DOHH2 (cell line): ENCODE results near the gene GFAP.

ENCODE experiments used
- H3F3A ChIP-seq: fragments of 200-600 bp; sonication (generic), shearing (Covaris generic); 2 replicates; pipeline ENCODE4 v1.6.0; 2016; ENCODE audit warnings: antibody characterized with exemption, mild to moderate bottlenecking; ENCODE audit not compliant: control insufficient read depth, insufficient read depth
- H3K27ac ChIP-seq: fragments of 200-600 bp; sonication (generic); 2 replicates; pipeline ENCODE4 v1.5.1; 2014; ENCODE audit warnings: low read depth, mild to moderate bottlenecking, low read length, moderate library complexity
- H3K27me3 ChIP-seq: fragments of 200-600 bp; sonication (generic); 2 replicates; pipeline ENCODE4 v1.6.1; 2014; ENCODE audit warnings: mild to moderate bottlenecking, low read length, mixed read lengths; ENCODE audit not compliant: control insufficient read depth
- H3K36me3 ChIP-seq: fragments of 200-600 bp; sonication (generic); 2 replicates; pipeline ENCODE4 v1.6.1; 2014; ENCODE audit warnings: mild to moderate bottlenecking, low read length, moderate library complexity, mixed read lengths; ENCODE audit not compliant: control insufficient read depth
- H3K4me1 ChIP-seq: fragments of 200-600 bp; sonication (generic); 2 replicates; pipeline ENCODE4 v1.6.1; 2014; ENCODE audit warnings: mild to moderate bottlenecking, low read length, mixed read lengths; ENCODE audit not compliant: control insufficient read depth
- H3K4me2 ChIP-seq: fragments of 200-600 bp; sonication (generic); 2 replicates; pipeline ENCODE4 v1.6.0; 2014; ENCODE audit warnings: mild to moderate bottlenecking, low read length, moderate library complexity
- H3K4me3 ChIP-seq: fragments of 200-600 bp; sonication (generic); 2 replicates; pipeline ENCODE4 v1.5.1; 2014; ENCODE audit warnings: mild to moderate bottlenecking, low read length, mixed read lengths
- H3K79me2 ChIP-seq: fragments of 200-600 bp; sonication (generic); 2 replicates; pipeline ENCODE4 v1.6.1; 2014; ENCODE audit warnings: mild to moderate bottlenecking, low read length, mixed read lengths; ENCODE audit not compliant: control insufficient read depth
- H3K9me2 ChIP-seq: fragments of 200-600 bp; sonication (generic); replicated peaks from 2 replicates; pipeline ENCODE4 v1.6.1; 2014; ENCODE audit warnings: mild to moderate bottlenecking, low read length, mixed read lengths; ENCODE audit not compliant: control insufficient read depth
- H3K9me3 ChIP-seq: fragments of 200-600 bp; sonication (generic); 2 replicates; pipeline ENCODE4 v1.6.1; 2014; ENCODE audit warnings: antibody characterized with exemption, low read length, mixed read lengths; ENCODE audit not compliant: control insufficient read depth, insufficient read depth
- H4K20me1 ChIP-seq: fragments of 200-600 bp; sonication (generic); 2 replicates; pipeline ENCODE4 v1.6.0; 2014; ENCODE audit warnings: low read depth, mild to moderate bottlenecking, antibody characterized with exemption, low read length, moderate library complexity; ENCODE audit not compliant: control insufficient read depth, insufficient read depth
- CTCF ChIP-seq: fragments of 200-600 bp; sonication (generic); IDR thresholded peaks from one replicate; pipeline ENCODE4 v1.5.1; 2014; ENCODE audit warnings: antibody characterized with exemption, mild to moderate bottlenecking, low read depth, low read length; ENCODE audit not compliant: poor library complexity, severe bottlenecking
- EZH2phosphoT487 ChIP-seq: fragments of 200-600 bp; sonication (generic); IDR thresholded peaks from 2 replicates; pipeline ENCODE4 v1.6.1; 2017; ENCODE audit warnings: borderline replicate concordance, mild to moderate bottlenecking, antibody characterized with exemption, low read length, moderate library complexity, mixed read lengths

Gene GFAP

DNA sequence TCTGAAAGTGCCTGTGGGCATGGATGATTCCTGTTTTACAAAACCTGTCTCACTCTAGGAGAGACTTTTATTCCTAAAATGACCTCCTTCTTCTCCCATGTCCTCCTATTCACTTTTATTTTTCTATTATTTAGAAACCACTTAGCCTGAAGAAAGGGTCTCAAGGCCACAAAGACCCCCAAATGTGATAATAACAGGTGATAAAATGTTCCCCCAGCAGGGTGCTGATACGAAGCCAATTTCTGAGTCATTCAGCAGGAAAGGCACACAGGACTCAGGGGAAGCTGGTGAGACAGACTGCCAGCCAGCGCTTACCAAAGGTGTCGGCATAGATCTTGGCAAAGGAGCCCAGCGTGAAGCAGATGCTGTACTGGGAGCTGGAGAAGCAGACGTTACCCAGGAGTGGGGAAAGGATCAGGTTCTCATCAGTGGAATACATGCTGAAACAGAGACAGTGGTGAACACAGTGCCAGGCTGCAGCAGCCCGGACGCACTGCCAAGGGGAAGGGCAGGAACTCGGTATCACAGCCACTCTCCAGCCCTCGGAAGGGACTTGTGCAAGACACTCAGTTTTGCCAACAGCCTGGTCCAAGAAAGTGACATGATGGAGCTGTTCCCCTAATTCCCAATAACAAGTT is 43.0 kb downstream of the GFAP start:
- Histone ChIP-seq H3K4me1 (no peaks in the 10 kb centered on the region), H3K36me3 (peaks cover 83% of the 10 kb centered on the region), H4K20me1 (no peaks in the 10 kb centered on the region), H3K4me2 (no peak overlapping the region), H3K79me2 (no peaks in the 10 kb centered on the region), H3K27ac (no peak overlapping the region), H3K4me3 (no peak overlapping the region), H3K9me2 (no peaks in the 10 kb centered on the region), H3K27me3 (no peaks in the 10 kb centered on the region), H3F3A (no peaks in the 10 kb centered on the region), H3K9me3 (no peaks in the 10 kb centered on the region)
- TF ChIP-seq CTCF, result no peak
- TF ChIP-seq EZH2phosphoT487, result no peak

DNA sequence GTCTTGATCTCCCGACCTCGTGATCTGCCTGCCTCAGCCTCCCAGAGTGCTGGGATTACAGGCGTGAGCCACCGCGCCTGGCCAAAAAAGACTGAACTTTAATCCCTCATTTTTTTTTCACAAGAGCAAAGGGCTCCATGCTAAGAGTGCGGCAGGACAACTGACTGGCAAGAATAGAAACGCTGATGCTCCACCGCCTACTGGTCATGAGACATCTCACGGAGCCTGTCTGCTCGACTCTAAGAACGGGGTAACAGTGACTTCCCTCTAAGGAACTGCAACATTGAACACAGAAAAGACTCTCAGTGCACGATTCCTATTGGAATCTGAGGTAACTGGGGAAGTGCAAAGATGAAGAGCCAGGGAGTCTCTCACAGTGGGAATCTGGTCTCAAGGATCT is 43.7 kb downstream of the GFAP start:
- peaks cover 3% of the 10 kb centered on the region; the same call in 1 of the 2 replicates for H3F3A ChIP-seq
- no peak overlapping the region for H3K4me2 ChIP-seq
- H3K4me3 ChIP-seq, result no peak overlapping the region
- peaks cover 83% of the 10 kb centered on the region for H3K36me3 ChIP-seq
- no peaks in the 10 kb centered on the region for H3K9me2 ChIP-seq
- H3K27ac ChIP-seq, result no peak overlapping the region
- no peak for TF ChIP-seq EZH2phosphoT487
- no peak for TF ChIP-seq CTCF
- H3K79me2 ChIP-seq, result no peaks in the 10 kb centered on the region
- no peaks in the 10 kb centered on the region for H3K9me3 ChIP-seq
- H3K27me3 ChIP-seq, result no peaks in the 10 kb centered on the region
- no peaks in the 10 kb centered on the region for H3K4me1 ChIP-seq
- H4K20me1 ChIP-seq, result no peaks in the 10 kb centered on the region

GRCh38 chr17:44867841-44868240 is 47.5 kb downstream of the GFAP start:
- Histone ChIP-seq H3K9me3 (no peaks in the 10 kb centered on the region), H3K79me2 (no peaks in the 10 kb centered on the region), H3K9me2 (no peaks in the 10 kb centered on the region), H3K4me1 (no peaks in the 10 kb centered on the region), H3K4me3 (no peak overlapping the region), H3F3A (peaks cover 7% of the 10 kb centered on the region; the same call in 1 of the 2 replicates), H3K27ac (no peak overlapping the region), H3K27me3 (no peaks in the 10 kb centered on the region), H4K20me1 (no peaks in the 10 kb centered on the region), H3K36me3 (peaks cover 90% of the 10 kb centered on the region), H3K4me2 (no peak overlapping the region)
- TF ChIP-seq EZH2phosphoT487, result no peak
- no peak for TF ChIP-seq CTCF
